Measurements from ENCODE around the gene CCDC50. TPM values are rescaled to one million over a fixed set of nuclear protein-coding genes. Genes with fewer than 3 reads are reported as not detected.

Gene CCDC50
- polyA plus RNA-seq, 1 donor (not counting 4 experiments of a cell fraction or from before 2014, with no cell fraction given): 54.8 TPM

DNA sequence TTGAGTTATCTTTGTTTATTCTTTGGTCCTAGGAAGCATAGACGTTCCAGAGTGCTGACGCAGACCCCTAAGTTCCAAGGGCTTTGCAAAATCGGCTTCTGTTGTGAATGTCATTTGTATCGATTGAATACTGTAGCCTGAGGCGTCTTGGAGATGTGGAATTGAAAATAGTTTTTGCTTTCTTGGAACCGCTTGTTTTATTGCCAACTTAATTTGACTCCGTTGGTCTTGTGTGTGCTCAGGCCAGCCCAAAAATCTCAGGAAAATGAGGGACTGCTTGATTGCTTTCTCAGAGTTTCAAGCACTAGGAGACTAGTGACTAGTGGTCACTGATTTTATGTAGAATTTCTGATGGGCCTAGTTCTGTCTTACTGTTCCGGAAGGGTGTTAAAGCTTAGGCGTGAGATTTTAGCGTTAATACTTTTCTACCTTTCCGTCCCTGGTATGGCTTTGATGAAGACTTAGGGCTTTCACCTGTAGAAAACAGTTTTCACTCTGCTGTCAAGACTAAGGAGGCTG lies 1.4 kb downstream of the CCDC50 start:
- FAIRE-seq: no peak
- Histone ChIP-seq H3K36me3 (ENCODE audit: control insufficient read depth in 2 of 2, extremely low read depth in 1 of 2, insufficient read depth in 2 of 2, low read length in 2 of 2) (no peaks in the 10 kb centered on the region), H3K4me2 (ENCODE audit: control insufficient read depth, extremely low read depth, insufficient read depth, low read depth, low read length) (peak overlapping the region; percentile 91), H3K27me3 (ENCODE audit: control insufficient read depth, extremely low read depth, insufficient read depth, low read length) (no peaks in the 10 kb centered on the region), H3K27ac (ENCODE audit: control insufficient read depth, insufficient read depth, low read length) (peak overlapping the region; percentile 90), H3K9ac (ENCODE audit: control insufficient read depth, extremely low read depth, insufficient read depth, low read length) (peak overlapping the region; percentile 91), H3K4me3 (ENCODE audit: control insufficient read depth in 2 of 3, extremely low read depth in 1 of 3, insufficient read depth in 2 of 3, low read depth in 1 of 3, low read length in 3 of 3) (peak overlapping the region; percentile 88 to 95 (median 89)), H3K9me3 (ENCODE audit: control insufficient read depth, low read depth, low read length) (no peaks in the 10 kb centered on the region), H3K79me2 (ENCODE audit: control insufficient read depth, insufficient read depth, low read length) (peaks cover 61% of the 10 kb centered on the region), H3K4me1 (ENCODE audit: control insufficient read depth, extremely low read depth, insufficient read depth, low read length) (peaks cover 16% of the 10 kb centered on the region), H3K9me1 (ENCODE audit: control insufficient read depth, extremely low read depth, insufficient read depth, low read length) (no peaks in the 10 kb centered on the region), H4K20me1 (ENCODE audit: control insufficient read depth, extremely low read depth, insufficient read depth, low read length) (no peaks in the 10 kb centered on the region), H2AFZ (ENCODE audit: control insufficient read depth, low read length) (no peak overlapping the region)
- dilution Hi-C loops (cut with MboI; ENCODE audit: extremely low pct_ligation_motif_present, low sequenced_read_pairs): no loop called here
- DNase-seq (ENCODE audit: low read depth, low spot score): no peak
- TF ChIP-seq EZH2 (IDR thresholded peaks at IDR 0.05; ENCODE audit: low read length): no peak

DNA sequence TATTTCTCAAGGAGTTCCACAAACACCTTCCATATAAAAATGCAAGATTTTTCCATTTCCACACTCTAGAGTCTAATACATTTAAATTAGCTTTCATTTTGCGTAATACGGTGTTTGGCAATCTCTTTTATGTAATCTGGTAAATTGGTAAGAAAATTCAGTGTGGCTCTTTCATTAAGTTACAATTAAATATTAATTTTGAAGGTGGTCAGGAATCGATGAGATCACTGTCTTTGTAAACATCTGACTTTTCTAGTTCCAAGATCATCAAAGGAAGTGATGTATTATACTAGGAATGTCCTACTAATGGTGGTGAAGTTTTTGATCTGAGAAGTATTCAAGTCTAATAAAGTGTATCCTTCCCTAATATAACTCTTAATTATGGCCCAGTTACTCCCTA lies 2.2 kb downstream of the CCDC50 start:
- H3K4me2 ChIP-seq (ENCODE audit: control insufficient read depth, extremely low read depth, insufficient read depth, low read depth, low read length): peak overlapping the region; percentile 91
- H3K27me3 ChIP-seq (ENCODE audit: control insufficient read depth, extremely low read depth, insufficient read depth, low read length): no peaks in the 10 kb centered on the region
- H3K79me2 ChIP-seq (ENCODE audit: control insufficient read depth, insufficient read depth, low read length): peaks cover 69% of the 10 kb centered on the region
- no peak overlapping the region for H2AFZ ChIP-seq (ENCODE audit: control insufficient read depth, low read length)
- H4K20me1 ChIP-seq (ENCODE audit: control insufficient read depth, extremely low read depth, insufficient read depth, low read length): no peaks in the 10 kb centered on the region
- peak overlapping the region; percentile 91 for H3K9ac ChIP-seq (ENCODE audit: control insufficient read depth, extremely low read depth, insufficient read depth, low read length)
- peak overlapping the region; percentile 90 for H3K27ac ChIP-seq (ENCODE audit: control insufficient read depth, insufficient read depth, low read length)
- DNase-seq (ENCODE audit: low read depth, low spot score) (no peak), FAIRE-seq (no peak)
- no peaks in the 10 kb centered on the region for H3K9me3 ChIP-seq (ENCODE audit: control insufficient read depth, low read depth, low read length)
- dilution Hi-C loops (cut with MboI; ENCODE audit: extremely low pct_ligation_motif_present, low sequenced_read_pairs): no loop called here
- peak overlapping the region; percentile 88 to 95 (median 89) for H3K4me3 ChIP-seq (ENCODE audit: control insufficient read depth in 2 of 3, extremely low read depth in 1 of 3, insufficient read depth in 2 of 3, low read depth in 1 of 3, low read length in 3 of 3)
- TF ChIP-seq, protein P1, sequence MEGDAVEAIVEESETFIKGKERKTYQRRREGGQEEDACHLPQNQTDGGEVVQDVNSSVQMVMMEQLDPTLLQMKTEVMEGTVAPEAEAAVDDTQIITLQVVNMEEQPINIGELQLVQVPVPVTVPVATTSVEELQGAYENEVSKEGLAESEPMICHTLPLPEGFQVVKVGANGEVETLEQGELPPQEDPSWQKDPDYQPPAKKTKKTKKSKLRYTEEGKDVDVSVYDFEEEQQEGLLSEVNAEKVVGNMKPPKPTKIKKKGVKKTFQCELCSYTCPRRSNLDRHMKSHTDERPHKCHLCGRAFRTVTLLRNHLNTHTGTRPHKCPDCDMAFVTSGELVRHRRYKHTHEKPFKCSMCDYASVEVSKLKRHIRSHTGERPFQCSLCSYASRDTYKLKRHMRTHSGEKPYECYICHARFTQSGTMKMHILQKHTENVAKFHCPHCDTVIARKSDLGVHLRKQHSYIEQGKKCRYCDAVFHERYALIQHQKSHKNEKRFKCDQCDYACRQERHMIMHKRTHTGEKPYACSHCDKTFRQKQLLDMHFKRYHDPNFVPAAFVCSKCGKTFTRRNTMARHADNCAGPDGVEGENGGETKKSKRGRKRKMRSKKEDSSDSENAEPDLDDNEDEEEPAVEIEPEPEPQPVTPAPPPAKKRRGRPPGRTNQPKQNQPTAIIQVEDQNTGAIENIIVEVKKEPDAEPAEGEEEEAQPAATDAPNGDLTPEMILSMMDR (optimal IDR thresholded peaks at IDR 0.05 in 1 of 3, IDR thresholded peaks at IDR 0.05 in 1 of 3, conservative IDR thresholded peaks at IDR 0.05 in 1 of 3; ENCODE audit: extremely low read depth in 1 of 3, insufficient read depth in 2 of 3, low read length in 3 of 3): no peak
- no peak for TF ChIP-seq EZH2 (IDR thresholded peaks at IDR 0.05; ENCODE audit: low read length)
- no peaks in the 10 kb centered on the region for H3K36me3 ChIP-seq (ENCODE audit: control insufficient read depth in 2 of 2, extremely low read depth in 1 of 2, insufficient read depth in 2 of 2, low read length in 2 of 2)
- no peaks in the 10 kb centered on the region for H3K9me1 ChIP-seq (ENCODE audit: control insufficient read depth, extremely low read depth, insufficient read depth, low read length)
- H3K4me1 ChIP-seq (ENCODE audit: control insufficient read depth, extremely low read depth, insufficient read depth, low read length): peaks cover 16% of the 10 kb centered on the region
